GM18505 (cell line): ENCODE measurements around the gene SAMD4A.

Experiments used
- ATAC-seq: cut with Tn5 transposase; IDR thresholded peaks from one replicate; pipeline ENCODE4 v1.9.1; 2021; ENCODE audit not compliant: unreplicated experiment
- POLR2A ChIP-seq: IDR thresholded peaks from 4 replicates; pipeline ENCODE4 v1.6.1; 2011; ENCODE audit warnings: borderline replicate concordance; ENCODE audit not compliant: insufficient read depth, insufficient read length; ENCODE audit errors: extremely low read depth

The SAMD4A gene

GRCh38 chr14:54769951-54770863, 203.3 kb downstream of the SAMD4A start:
- no peak for TF ChIP-seq POLR2A
- no peak for ATAC-seq

DNA sequence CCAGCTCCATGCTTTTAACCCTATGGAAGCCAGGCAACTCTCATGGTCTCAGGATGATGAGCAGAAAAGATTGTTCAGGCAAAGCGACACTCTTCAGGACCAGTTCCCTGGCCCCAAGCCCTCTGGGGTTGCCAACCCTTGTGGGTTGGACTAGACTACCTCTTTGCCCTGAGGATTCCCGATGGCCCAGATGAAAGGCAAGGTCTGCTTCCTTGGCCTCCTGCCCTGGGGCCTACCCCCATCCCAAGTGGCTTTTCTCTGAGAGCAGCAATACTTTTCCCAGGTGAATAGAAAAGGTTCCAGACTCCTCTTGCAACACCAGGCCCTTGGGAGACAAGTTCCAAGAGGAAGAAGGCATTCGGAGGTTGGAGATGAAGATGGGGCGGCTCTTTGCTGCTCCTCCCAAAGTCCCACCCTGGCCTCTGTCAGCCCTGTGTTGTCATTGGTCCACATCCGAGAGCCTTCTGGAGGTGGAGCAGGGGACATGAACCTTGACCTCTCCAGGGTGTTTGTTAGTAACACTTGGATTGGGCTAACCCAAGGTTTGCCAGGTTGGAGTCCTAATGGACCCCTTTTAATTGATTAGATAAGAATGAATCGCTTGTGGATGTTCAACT, 204.6 kb downstream of the SAMD4A start:
- no peak for TF ChIP-seq POLR2A
- ATAC-seq: no peak

GRCh38 chr14:54772451-54772881, 205.5 kb downstream of the SAMD4A start:
- ATAC-seq: no peak

DNA sequence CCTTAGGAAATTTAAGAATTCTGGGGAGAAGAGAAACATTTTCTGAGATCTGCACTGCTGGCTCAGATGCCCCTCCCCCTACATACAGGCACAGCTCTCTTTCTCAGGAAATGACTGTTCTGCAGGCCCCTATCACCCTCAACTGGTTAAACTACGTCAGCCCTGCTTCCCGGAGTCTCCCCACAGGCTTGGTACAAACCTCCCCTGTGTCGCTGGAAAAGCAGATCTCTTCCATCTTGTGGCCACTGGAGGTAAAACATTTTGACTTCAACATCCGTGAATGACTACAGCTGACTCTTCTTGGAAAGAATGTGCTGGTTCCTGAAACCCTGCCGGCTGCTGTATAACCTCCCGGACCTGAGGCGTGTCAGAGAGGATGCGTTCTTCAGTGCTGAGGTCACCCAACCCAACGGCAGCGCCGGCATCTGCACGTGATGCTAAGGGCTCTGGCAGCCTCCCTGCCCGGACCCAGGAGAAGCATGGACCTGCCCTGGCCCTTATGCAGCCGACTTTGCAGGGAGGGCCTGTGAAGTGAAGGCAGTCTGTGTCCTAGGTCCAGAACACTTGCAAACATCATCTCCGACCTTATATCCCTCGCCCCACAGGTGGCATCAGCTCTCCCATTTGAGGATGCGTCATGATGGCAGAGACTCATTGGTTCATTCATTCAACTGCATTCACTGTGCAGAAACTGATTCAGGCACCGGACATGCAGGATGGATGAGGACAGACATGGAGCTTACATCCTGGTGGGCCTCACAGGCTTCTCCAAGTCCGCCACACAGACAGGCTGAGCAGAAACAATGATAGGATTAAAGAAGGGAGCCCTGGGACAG, 206.5 kb downstream of the SAMD4A start:
- TF ChIP-seq POLR2A: no peak
- peak; percentile 53 for ATAC-seq

More at GRCh38 chr14:54772451-54772881, 205.5 kb downstream of the SAMD4A start:
- TF ChIP-seq POLR2A: no peak

GRCh38 chr14:54774824-54775223, 207.9 kb downstream of the SAMD4A start:
- ATAC-seq: no peak
- TF ChIP-seq POLR2A: no peak

GRCh38 chr14:54775486-54776140, 208.7 kb downstream of the SAMD4A start:
- ATAC-seq: no peak
- TF ChIP-seq POLR2A: no peak

DNA sequence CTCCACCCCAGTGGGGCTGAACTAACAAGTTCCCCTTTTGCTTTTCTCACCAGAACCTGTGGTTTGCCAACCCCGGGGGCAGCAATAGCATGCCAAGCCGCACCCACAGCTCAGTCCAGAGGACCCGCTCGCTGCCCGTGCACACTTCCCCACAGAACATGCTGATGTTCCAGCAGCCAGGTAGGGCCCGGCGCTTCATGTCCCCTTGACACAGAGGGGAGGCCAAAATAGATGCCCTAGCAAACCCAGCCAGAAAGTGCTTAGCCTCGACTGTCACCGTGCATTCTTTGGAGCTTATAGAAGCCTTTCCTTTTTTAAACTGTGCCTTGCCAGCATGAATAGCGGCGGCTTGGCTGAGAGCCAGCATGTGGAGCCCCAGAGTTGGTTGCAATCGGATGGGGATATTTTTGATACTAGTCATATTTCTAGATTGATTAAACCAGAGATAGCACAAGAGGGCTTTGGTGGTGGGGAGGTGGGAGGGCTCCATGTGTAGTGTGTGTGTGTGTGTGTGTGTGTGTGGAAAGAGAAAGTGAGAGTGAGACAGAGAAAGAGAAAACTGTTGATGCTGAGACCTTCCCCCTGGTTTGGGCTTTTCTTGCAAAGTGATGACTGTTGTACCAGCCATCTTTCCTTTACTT, 209.6 kb downstream of the SAMD4A start:
- no peak for ATAC-seq

GRCh38 chr14:54777395-54777794, 210.5 kb downstream of the SAMD4A start:
- no peak for TF ChIP-seq POLR2A
- ATAC-seq: no peak

More for the DNA sequence above, 209.6 kb downstream of the SAMD4A start:
- TF ChIP-seq POLR2A: no peak

DNA sequence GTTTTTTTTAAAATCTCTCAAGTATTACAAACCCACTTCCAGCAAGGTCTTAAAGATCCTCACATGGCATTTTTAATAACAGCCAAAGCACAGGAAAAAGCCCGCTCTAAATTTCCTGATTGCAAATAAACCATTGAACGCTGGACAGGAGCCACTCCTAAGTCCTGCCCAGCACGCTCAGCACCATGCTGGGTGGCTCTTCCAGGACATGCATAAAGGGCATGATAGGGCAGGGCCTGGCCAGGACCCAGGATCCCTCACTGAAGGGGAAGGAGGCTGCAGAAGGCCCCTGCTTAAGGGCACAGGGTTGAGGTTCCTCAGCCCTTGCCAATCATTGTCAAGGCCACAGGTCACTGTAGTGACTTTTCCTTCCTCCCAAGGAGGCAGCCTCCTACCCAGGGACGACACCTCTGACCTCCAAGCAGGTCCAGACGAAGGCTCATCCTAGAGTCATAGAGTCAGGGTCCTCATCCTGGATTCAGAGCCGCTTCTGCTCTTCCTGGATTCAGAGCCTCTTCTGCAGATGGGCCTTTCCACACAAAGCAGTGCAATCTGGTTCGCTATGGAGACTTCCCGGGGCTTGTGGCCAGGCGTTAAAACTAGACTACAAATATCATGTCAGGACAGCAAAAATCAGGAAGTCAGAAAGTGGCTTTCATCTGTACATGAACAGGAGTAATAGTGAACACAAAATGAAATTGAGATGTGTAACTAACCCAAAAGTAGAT, 211.9 kb downstream of the SAMD4A start:
- no peak for TF ChIP-seq POLR2A
- ATAC-seq: no peak

DNA sequence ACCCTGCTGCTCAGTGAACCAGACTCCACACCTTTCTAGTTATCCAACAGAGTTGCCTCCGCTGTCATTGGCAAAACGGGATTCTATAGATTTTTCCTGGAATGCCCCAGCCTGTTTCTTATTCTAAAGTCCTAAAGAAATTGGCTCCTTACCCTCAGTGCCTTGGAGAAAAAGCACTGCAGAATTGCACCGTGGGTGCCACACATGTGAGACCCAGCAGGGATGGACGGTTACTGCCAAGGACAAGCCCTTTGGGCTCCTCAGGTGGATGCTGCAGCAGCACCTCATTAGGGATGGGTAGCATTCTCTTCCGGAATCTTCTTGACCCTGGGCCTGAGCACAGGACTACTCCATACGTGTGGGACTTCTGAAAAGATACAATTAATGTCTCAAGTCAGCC, 214.2 kb downstream of the SAMD4A start:
- no peak for ATAC-seq
- no peak for TF ChIP-seq POLR2A

GRCh38 chr14:54781961-54782750, 215.2 kb downstream of the SAMD4A start:
- TF ChIP-seq POLR2A: no peak
- no peak for ATAC-seq
